ENCODE measurements around the gene RAB40B. TPM values are rescaled to one million over a fixed set of nuclear protein-coding genes. Genes with fewer than 3 reads are reported as not detected.
"Not testable (repeated sequence)": the region's sequence is repeated elsewhere in the genome, so short reads cannot be mapped to it uniquely, and the experiment has no call there.

The RAB40B gene, protein sequence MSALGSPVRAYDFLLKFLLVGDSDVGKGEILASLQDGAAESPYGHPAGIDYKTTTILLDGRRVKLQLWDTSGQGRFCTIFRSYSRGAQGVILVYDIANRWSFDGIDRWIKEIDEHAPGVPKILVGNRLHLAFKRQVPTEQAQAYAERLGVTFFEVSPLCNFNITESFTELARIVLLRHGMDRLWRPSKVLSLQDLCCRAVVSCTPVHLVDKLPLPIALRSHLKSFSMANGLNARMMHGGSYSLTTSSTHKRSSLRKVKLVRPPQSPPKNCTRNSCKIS
- 10 to 100 TPM in 2 of 4 donors, 1 to 10 TPM in 2; 4.1 to 18.5 (median 11.3) TPM for total RNA-seq

DNA sequence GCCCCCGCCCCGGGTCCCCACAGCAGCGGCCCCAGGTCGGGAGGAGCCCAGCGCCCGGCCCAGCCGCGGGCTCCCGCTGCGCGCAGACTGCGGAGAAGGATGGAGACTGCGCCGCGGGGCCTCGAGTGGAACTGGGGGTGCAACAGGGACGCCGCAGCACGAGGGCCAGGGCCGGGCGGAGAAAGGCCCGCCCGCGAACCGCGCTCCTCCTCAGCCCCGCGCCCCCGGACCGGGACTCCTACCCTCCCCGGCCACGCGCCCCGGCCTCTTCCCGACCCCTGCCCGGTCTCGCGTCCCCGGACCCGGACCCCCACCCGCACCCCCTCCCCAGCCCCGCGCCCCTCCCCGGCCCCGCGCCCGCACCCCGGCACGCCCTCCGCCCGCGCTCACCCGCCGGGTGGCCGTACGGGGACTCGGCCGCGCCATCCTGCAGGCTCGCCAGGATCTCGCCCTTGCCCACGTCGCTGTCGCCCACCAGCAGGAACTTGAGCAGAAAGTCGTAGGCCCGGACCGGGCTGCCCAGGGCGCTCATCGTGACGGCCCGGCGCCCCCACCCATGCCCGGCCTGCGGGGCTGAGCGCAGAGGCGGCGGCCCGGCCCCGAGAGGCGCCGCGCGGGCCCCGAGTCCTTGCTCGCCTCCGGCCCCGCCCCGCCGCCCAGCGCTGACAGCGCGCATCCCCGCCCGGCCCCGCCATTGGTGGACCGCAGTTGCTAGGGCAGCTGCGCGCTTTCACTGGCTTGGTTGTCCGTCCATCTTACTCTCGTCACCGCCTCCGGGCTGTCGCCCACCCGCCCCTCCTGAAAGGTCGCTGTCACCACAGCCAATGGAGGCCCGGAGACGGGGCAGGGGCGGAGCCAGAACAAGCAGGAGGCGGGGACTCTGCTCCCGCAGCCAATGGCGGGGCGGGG is at the start of gene RAB40B:
Gene RAB40B (minus strand): TSS at position 634 of the 909 bp plus-strand sequence. CDS start 102 bp downstream, at position 532.
- Histone ChIP-seq H3K4me3 (peak within 1 kb of the TSS; percentile 53 to 91), H3K36me3 (no peaks in the 10 kb centered on the region), H3K27ac (peak within 1 kb of the TSS; percentile 52 to 73), H3K4me1 (peaks cover 0 to 16% of the 10 kb centered on the region in 2 donors), H3K9me3 (no peaks in the 10 kb centered on the region), H3K27me3 (no peaks in the 10 kb centered on the region)
- DNase-seq: peak; percentile 99
- intact Hi-C loops (cut with DNase I; ENCODE audit: low total_unique reads): no loop called here
- TF ChIP-seq, protein P1, sequence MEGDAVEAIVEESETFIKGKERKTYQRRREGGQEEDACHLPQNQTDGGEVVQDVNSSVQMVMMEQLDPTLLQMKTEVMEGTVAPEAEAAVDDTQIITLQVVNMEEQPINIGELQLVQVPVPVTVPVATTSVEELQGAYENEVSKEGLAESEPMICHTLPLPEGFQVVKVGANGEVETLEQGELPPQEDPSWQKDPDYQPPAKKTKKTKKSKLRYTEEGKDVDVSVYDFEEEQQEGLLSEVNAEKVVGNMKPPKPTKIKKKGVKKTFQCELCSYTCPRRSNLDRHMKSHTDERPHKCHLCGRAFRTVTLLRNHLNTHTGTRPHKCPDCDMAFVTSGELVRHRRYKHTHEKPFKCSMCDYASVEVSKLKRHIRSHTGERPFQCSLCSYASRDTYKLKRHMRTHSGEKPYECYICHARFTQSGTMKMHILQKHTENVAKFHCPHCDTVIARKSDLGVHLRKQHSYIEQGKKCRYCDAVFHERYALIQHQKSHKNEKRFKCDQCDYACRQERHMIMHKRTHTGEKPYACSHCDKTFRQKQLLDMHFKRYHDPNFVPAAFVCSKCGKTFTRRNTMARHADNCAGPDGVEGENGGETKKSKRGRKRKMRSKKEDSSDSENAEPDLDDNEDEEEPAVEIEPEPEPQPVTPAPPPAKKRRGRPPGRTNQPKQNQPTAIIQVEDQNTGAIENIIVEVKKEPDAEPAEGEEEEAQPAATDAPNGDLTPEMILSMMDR (IDR thresholded peaks at IDR 0.05): peak in 1 of 4 experiments; percentile 5
- TF ChIP-seq POLR2A (IDR thresholded peaks at IDR 0.05): peak; percentile 30 to 44

DNA sequence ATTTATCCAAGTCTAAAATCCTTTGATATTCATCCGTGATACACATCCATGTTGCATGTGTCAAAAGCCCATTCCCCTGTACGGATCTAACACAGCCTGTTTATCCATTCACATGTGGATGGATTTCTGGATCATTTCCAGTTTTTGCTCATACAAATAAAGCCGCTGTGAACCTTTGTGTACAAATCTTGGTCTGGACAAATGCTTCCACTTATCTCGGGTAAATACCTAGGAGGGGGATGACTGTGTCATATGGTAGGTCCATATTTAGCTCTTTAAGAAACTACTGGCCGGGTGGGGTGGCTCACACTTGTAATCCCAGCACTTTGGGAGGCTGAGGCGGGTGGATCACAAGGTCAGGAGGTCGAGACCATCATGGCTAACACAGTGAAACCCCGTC is 47.0 kb upstream of the RAB40B start:
- no peak for TF ChIP-seq POLR2A (IDR thresholded peaks at IDR 0.05)
- TF ChIP-seq, protein P1 (IDR thresholded peaks at IDR 0.05): no peak
- Histone ChIP-seq H3K4me3 (no peak overlapping the region), H3K9me3 (peaks cover 0 to 4% of the 10 kb centered on the region in 2 donors), H3K27me3 (no peaks in the 10 kb centered on the region), H3K27ac (no peak overlapping the region), H3K36me3 (no peaks in the 10 kb centered on the region), H3K4me1 (no peaks in the 10 kb centered on the region)
- DNase-seq: no peak
- intact Hi-C loops (cut with DNase I; ENCODE audit: low total_unique reads): no loop called here

DNA sequence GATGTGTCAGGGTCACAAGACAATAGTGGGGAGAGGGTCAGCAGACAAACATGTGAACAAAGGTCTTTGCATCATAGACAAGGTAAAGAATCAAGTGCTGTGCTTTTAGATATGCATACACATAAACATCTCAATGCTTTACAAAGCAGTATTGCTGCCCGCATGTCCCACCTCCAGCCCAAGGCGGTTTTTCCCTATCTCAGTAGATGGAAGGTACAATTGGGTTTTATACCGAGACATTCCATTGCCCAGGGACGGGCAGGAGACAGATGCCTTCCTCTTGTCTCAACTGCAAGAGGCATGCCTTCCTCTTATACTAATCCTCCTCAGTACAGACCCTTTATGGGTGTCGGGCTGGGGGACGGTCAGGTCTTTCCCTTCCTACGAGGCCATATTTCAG is 46.2 kb upstream of the RAB40B start:
- H3K36me3 ChIP-seq; intact Hi-C loops (cut with DNase I; ENCODE audit: low total_unique reads); DNase-seq: not testable (repeated sequence)

DNA sequence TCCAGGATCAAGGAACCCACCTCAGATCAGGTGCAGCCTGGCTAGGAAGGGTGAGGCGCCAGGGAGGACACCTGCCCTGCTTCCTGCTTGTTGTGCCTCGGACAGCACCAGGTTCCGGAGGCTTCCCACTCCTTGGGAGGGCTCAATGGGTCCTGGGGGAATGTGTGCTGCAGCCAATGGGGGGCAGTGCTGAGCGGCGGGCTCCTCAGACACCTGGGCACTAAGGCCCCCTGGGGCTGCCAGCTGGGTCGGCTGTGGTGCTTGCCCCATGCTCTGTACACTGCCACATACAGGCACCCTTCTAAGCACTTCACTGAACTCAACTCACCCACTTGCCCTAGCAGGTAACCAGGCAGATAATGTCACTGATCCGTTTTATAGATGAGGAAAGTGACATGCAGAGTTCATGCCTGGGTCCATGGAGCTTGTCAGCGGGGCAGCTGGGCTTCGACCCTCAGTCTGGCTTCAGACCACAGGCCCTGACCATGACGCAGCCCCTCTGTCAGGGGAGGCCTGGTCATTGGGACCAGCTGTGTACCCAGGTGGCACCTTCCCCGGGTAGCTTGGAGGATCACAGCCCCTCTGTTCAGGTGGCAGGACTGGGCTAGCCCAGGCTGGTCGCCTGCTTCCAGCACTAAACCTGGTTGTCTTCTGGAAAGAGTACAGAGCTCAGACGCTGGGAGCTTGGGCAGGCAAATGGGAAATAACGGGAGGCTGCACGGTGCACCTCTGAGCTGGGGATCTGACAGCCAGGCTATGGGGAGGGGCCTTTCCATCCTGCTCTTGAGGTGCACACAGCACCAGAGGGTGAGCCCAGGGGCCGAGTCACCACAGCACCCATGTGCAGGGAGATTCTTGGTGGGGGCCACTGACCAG is 45.1 kb upstream of the RAB40B start:
- DNase-seq: no peak
- no peak overlapping the region for H3K27ac ChIP-seq
- H3K27me3 ChIP-seq: no peaks in the 10 kb centered on the region
- intact Hi-C loops (cut with DNase I; ENCODE audit: low total_unique reads): no loop called here
- H3K9me3 ChIP-seq: peaks cover 0 to 6% of the 10 kb centered on the region in 2 donors
- no peaks in the 10 kb centered on the region for H3K4me1 ChIP-seq
- no peak overlapping the region for H3K4me3 ChIP-seq
- no peak for TF ChIP-seq POLR2A (IDR thresholded peaks at IDR 0.05)
- TF ChIP-seq, protein P1 (IDR thresholded peaks at IDR 0.05): no peak
- H3K36me3 ChIP-seq: no peaks in the 10 kb centered on the region

More for the DNA sequence above, 46.2 kb upstream of the RAB40B start:
- not testable (repeated sequence) for H3K9me3 ChIP-seq, H3K27ac ChIP-seq, H3K4me3 ChIP-seq, H3K27me3 ChIP-seq, H3K4me1 ChIP-seq

Data from uterus (tissue), 4 donors.